Activated CD4-positive, alpha-beta T cell treated with anti-CD3 and anti-CD28 coated beads, Interleukin-2, amount 10 ng/mL, durations not matched to agents 7 days and 5 days (primary cell): ENCODE results near the gene XYLT2. TPM values are rescaled to one million over a fixed set of nuclear protein-coding genes. Genes with fewer than 3 reads are reported as not detected.
"Not testable (repeated sequence)": the region's sequence is repeated elsewhere in the genome, so short reads cannot be mapped to it uniquely, and the experiment has no call there.

Source experiments
- CTCF ChIA-PET: fragments of 350-600 bp; sonication (Branson Sonifier 250); formaldehyde crosslinking; loops from one replicate; lab custom pipeline; 2021; ENCODE audit warnings: antibody characterized with exemption; lab: Charles Lee
- POLR2A ChIA-PET: fragments of 350-600 bp; sonication (Branson Sonifier 250); formaldehyde crosslinking; loops from one replicate; lab custom pipeline; 2021; ENCODE audit warnings: antibody characterized with exemption; lab: Charles Lee
- DNase-seq: peaks from one replicate; pipeline ENCODE4 v3.0.0-alpha.2; 2020
- H3K27ac Mint-ChIP-seq: one replicate; pipeline ENCODE4 v1.8.0; 2021; ENCODE audit warnings: mild to moderate bottlenecking, moderate library complexity, mixed read lengths
- H3K27me3 Mint-ChIP-seq: one replicate; pipeline ENCODE4 v1.8.0; 2021; ENCODE audit warnings: mixed read lengths
- H3K36me3 Mint-ChIP-seq: one replicate; pipeline ENCODE4 v1.8.0; 2021; ENCODE audit warnings: low read depth, mixed read lengths
- H3K4me1 Mint-ChIP-seq: one replicate; pipeline ENCODE4 v1.8.0; 2021; ENCODE audit warnings: mixed read lengths
- H3K4me3 Mint-ChIP-seq: one replicate; pipeline ENCODE4 v1.8.0; 2021; ENCODE audit warnings: mild to moderate bottlenecking, moderate library complexity, mixed read lengths
- H3K9me3 Mint-ChIP-seq: one replicate; pipeline ENCODE4 v1.8.0; 2021; ENCODE audit warnings: mixed read lengths
- total RNA-seq, 2 experiments: library from RNA; stranded (reverse); gene quantifications; one replicate each; pipeline ENCODE4 v1.2.3, GENCODE V29; 2021

XYLT2 gene
- 10 to 100 TPM; 22.1 to 23.6 TPM for total RNA-seq

- H3K27me3 Mint-ChIP-seq, result no peaks in the 10 kb centered on the region
- H3K27ac Mint-ChIP-seq, result peak within 1 kb of the TSS; percentile 96
- peak within 1 kb of the TSS; percentile 88 for H3K4me3 Mint-ChIP-seq
- H3K4me1 Mint-ChIP-seq, result peaks cover 35% of the 10 kb centered on the region
- H3K36me3 Mint-ChIP-seq, result no peaks in the 10 kb centered on the region
- H3K9me3 Mint-ChIP-seq, result no peaks in the 10 kb centered on the region
- ChIA-PET CTCF (interaction anchor here (0.5 to 5.5 kb wide), 6 partner anchors 14 to 184 kb away, joined by 3 to 28 read pairs (median 3); partner anchors contain the start of gene LRRC59), POLR2A (no interaction called here)
- DNase-seq, result peak; percentile 90
Measured at GRCh38 chr17:50345432-50346312, at the start of gene XYLT2. Gene XYLT2, plus strand, starts transcription at chr17:50346126. Its CDS starts 15 bp downstream, at chr17:50346141.

GRCh38 chr17:50297407-50297865 lies 48.5 kb upstream of the XYLT2 start:
- DNase-seq, result peak; percentile 84
- H3K4me1 Mint-ChIP-seq, result peaks cover 6% of the 10 kb centered on the region
- CTCF ChIA-PET, result interaction anchor here (0.7 to 12.6 kb wide), 26 partner anchors 10 to 193 kb away, joined by 3 to 133 read pairs (median 3); partner anchors contain the start of genes COL1A1 and TMEM92
- H3K9me3 Mint-ChIP-seq, result no peaks in the 10 kb centered on the region
- no peak overlapping the region for H3K27ac Mint-ChIP-seq
- no peak overlapping the region for H3K4me3 Mint-ChIP-seq
- peaks cover 4% of the 10 kb centered on the region for H3K27me3 Mint-ChIP-seq
- no peaks in the 10 kb centered on the region for H3K36me3 Mint-ChIP-seq
- POLR2A ChIA-PET, result no interaction called here

GRCh38 chr17:50298018-50298417 lies 47.9 kb upstream of the XYLT2 start:
- Mint-ChIP-seq H3K36me3 (no peaks in the 10 kb centered on the region), H3K4me3 (no peak overlapping the region), H3K27ac (no peak overlapping the region), H3K4me1 (peaks cover 6% of the 10 kb centered on the region), H3K27me3 (peaks cover 4% of the 10 kb centered on the region), H3K9me3 (no peaks in the 10 kb centered on the region)
- POLR2A ChIA-PET, result no interaction called here
- no peak for DNase-seq
- CTCF ChIA-PET, result interaction anchor here (0.6 to 12.6 kb wide), 25 partner anchors 9 to 646 kb away, joined by 3 to 133 read pairs (median 3); partner anchors contain the start of genes COL1A1 and TMEM92

- Mint-ChIP-seq H3K27me3 (peaks cover 2% of the 10 kb centered on the region), H3K4me1 (peaks cover 6% of the 10 kb centered on the region), H3K27ac (no peak overlapping the region), H3K4me3 (no peak overlapping the region), H3K9me3 (no peaks in the 10 kb centered on the region), H3K36me3 (no peaks in the 10 kb centered on the region)
- CTCF ChIA-PET, result interaction anchor here (1.7 kb wide), 1 partner anchor 100 kb away, joined by 7 read pairs; no protein-coding TSS in a partner anchor
- DNase-seq, result no peak
- POLR2A ChIA-PET, result no interaction called here
Measured at GRCh38 chr17:50299776-50300175, 46.1 kb upstream of the XYLT2 start.

GRCh38 chr17:50300824-50301223 lies 45.1 kb upstream of the XYLT2 start:
- H3K4me3 Mint-ChIP-seq, H3K4me1 Mint-ChIP-seq, DNase-seq, H3K9me3 Mint-ChIP-seq, H3K36me3 Mint-ChIP-seq, H3K27ac Mint-ChIP-seq, H3K27me3 Mint-ChIP-seq, POLR2A ChIA-PET: not testable (repeated sequence)
- CTCF ChIA-PET, result interaction anchor here (0.8 to 1.7 kb wide), 3 partner anchors 8 to 182 kb away, joined by 3 to 7 read pairs (median 3); no protein-coding TSS in a partner anchor

GRCh38 chr17:50301891-50302584 lies 43.9 kb upstream of the XYLT2 start:
- POLR2A ChIA-PET, result no interaction called here
- DNase-seq, result no peak
- H3K4me1 Mint-ChIP-seq, result peaks cover 6% of the 10 kb centered on the region
- no peak overlapping the region for H3K4me3 Mint-ChIP-seq
- CTCF ChIA-PET, result interaction anchor here (0.8 to 1.5 kb wide), 4 partner anchors 13 to 208 kb away, joined by 3 to 4 read pairs (median 3); no protein-coding TSS in a partner anchor
- H3K9me3 Mint-ChIP-seq, result no peaks in the 10 kb centered on the region
- peaks cover 4% of the 10 kb centered on the region for H3K27me3 Mint-ChIP-seq
- no peak overlapping the region for H3K27ac Mint-ChIP-seq
- H3K36me3 Mint-ChIP-seq, result no peaks in the 10 kb centered on the region

GRCh38 chr17:50303051-50303450 lies 42.9 kb upstream of the XYLT2 start:
- no peak overlapping the region for H3K27ac Mint-ChIP-seq
- POLR2A ChIA-PET, result no interaction called here
- H3K9me3 Mint-ChIP-seq, result no peaks in the 10 kb centered on the region
- no peak for DNase-seq
- CTCF ChIA-PET, result interaction anchor here (1.1 to 1.5 kb wide), 2 partner anchors 9 to 12 kb away, joined by 3 read pairs; no protein-coding TSS in a partner anchor
- H3K36me3 Mint-ChIP-seq, result no peaks in the 10 kb centered on the region
- peaks cover 6% of the 10 kb centered on the region for H3K4me1 Mint-ChIP-seq
- H3K27me3 Mint-ChIP-seq, result peaks cover 4% of the 10 kb centered on the region
- no peak overlapping the region for H3K4me3 Mint-ChIP-seq

- H3K9me3 Mint-ChIP-seq, result no peaks in the 10 kb centered on the region
- peaks cover 6% of the 10 kb centered on the region for H3K27me3 Mint-ChIP-seq
- H3K36me3 Mint-ChIP-seq, result no peaks in the 10 kb centered on the region
- H3K4me1 Mint-ChIP-seq, result peaks cover 6% of the 10 kb centered on the region
- ChIA-PET CTCF (interaction anchor here (1.1 to 1.4 kb wide), 2 partner anchors 9 to 103 kb away, joined by 3 to 4 read pairs; no protein-coding TSS in a partner anchor), POLR2A (no interaction called here)
- no peak overlapping the region for H3K27ac Mint-ChIP-seq
- no peak overlapping the region for H3K4me3 Mint-ChIP-seq
- no peak for DNase-seq
Measured at GRCh38 chr17:50303596-50303995, 42.3 kb upstream of the XYLT2 start.

GRCh38 chr17:50304781-50305404 lies 41.0 kb upstream of the XYLT2 start:
- Mint-ChIP-seq H3K36me3 (no peaks in the 10 kb centered on the region), H3K4me3 (no peak overlapping the region), H3K27me3 (peaks cover 6% of the 10 kb centered on the region), H3K27ac (no peak overlapping the region), H3K9me3 (no peaks in the 10 kb centered on the region), H3K4me1 (peaks cover 6% of the 10 kb centered on the region)
- ChIA-PET POLR2A (no interaction called here), CTCF (interaction anchor here (1.4 to 1.7 kb wide), 2 partner anchors 105 kb away, joined by 4 to 7 read pairs; no protein-coding TSS in a partner anchor)
- no peak for DNase-seq

GRCh38 chr17:50307654-50308053 lies 38.3 kb upstream of the XYLT2 start:
- peaks cover 9% of the 10 kb centered on the region for H3K27me3 Mint-ChIP-seq
- peaks cover 3% of the 10 kb centered on the region for H3K4me1 Mint-ChIP-seq
- H3K36me3 Mint-ChIP-seq, result no peaks in the 10 kb centered on the region

GRCh38 chr17:50308666-50309065 lies 37.3 kb upstream of the XYLT2 start:
- Mint-ChIP-seq H3K27me3 (peaks cover 12% of the 10 kb centered on the region), H3K9me3 (no peaks in the 10 kb centered on the region)

More at GRCh38 chr17:50307654-50308053, 38.3 kb upstream of the XYLT2 start:
- Mint-ChIP-seq H3K4me3 (no peak overlapping the region), H3K27ac (no peak overlapping the region), H3K9me3 (no peaks in the 10 kb centered on the region)
- POLR2A ChIA-PET, result no interaction called here
- CTCF ChIA-PET, result interaction anchor here (0.6 to 1.9 kb wide), 4 partner anchors 10 to 83 kb away, joined by 3 to 4 read pairs (median 4); no protein-coding TSS in a partner anchor
- no peak for DNase-seq

More at GRCh38 chr17:50308666-50309065, 37.3 kb upstream of the XYLT2 start:
- DNase-seq, result no peak
- POLR2A ChIA-PET, result no interaction called here
- Mint-ChIP-seq H3K4me3 (no peak overlapping the region), H3K36me3 (no peaks in the 10 kb centered on the region), H3K27ac (no peak overlapping the region), H3K4me1 (peaks cover 3% of the 10 kb centered on the region)
- CTCF ChIA-PET, result interaction anchor here (1.3 to 2.4 kb wide), 5 partner anchors 11 to 35 kb away, joined by 3 to 7 read pairs (median 5); no protein-coding TSS in a partner anchor
